GM19324 (cell line): ENCODE data around the gene RCBTB2.

Experiments
- ATAC-seq: cut with Tn5 transposase; IDR thresholded peaks from one replicate; pipeline ENCODE4 v1.9.1; 2021; ENCODE audit warnings: mild to moderate bottlenecking, moderate library complexity; ENCODE audit not compliant: unreplicated experiment, low FRiP score

RCBTB2 gene

DNA sequence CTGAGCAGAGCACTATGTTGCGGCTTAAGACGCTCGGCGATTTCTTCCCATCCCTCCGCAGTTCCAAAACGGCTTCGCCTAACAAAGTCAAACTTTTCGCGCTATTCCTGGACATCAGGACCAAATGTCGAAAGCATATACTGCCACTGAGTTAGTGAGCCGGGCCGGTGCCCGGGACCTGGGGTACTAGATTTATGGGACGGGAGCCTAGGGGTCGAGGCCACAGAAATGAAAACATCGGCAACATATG, 699 bp downstream of the RCBTB2 start:
- ATAC-seq, result no peak

DNA sequence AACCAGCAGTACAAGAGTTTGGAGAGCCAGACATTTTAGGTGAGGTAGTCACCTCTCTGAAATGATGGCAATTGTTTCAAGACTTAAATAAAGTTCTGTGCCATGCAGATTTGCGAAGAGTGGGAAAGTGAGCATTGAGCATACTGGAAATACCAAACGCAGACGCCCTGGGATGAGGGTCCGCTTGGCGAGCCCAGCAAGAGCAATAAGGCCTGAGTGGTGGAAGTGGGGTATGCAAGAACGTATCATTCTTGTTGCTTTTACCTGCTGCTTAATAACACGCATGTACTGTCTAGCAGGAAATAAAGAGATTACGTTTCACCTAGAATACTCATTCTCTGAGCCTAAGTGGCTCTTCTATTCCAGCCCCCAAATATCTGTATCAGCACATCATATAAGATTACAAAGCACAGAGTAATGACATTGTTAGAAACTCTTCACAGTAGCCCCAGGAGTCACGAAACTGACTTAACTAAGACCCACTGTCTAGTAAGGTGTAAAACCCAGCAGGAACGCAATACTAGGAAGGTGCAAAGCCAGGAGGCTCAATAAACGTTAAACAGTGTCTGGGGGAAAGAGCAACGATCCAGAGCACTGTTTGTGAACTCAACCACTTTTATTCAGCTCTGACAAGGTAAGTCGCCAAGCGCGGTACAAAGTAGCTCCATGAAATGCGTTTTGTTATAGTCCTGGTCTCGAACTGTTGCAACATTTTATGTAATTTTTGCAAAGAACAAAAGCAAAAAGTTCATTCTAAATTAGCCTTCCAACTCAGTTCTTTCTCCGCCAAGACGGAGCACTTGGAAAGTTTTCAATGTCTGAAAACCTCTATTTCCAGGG, 1.2 kb downstream of the RCBTB2 start:
- ATAC-seq, result no peak

DNA sequence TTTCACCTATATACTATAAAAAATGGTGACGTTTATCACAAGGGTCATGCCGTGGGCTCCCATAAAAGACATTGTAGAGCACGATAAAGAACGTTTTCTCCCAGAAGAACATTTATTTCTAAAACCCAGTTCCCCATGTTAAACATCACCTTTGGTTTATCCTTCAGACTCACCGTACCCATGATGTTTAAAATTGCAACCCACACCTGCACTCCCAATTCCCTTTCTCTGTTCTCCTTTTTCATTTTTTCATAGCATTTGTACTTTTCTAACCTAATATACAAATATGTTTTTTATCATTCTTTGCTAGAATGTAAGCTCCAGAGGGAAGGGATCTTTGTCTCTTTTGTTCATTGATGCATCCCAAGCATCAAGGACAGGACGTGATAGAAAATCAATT, 2.0 kb downstream of the RCBTB2 start:
- no peak for ATAC-seq

DNA sequence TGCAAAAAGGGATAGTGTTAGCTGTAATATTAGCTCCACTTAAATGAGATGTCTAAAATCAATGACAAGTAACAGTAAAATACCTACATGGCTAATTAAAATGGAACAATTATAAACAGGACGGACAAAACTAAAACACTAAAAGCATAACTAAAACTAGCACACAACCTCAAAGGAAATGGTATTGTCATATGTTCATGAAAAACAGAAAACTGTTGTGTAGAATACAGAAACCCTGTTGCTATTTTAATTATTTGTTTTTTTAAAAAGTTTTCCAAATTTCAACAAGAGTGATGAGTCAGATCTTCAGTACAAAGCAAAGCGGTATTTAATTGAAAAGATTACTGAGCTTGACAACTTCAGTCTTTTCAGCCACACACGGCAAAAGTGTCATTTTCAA, 4.2 kb downstream of the RCBTB2 start:
- no peak for ATAC-seq

DNA sequence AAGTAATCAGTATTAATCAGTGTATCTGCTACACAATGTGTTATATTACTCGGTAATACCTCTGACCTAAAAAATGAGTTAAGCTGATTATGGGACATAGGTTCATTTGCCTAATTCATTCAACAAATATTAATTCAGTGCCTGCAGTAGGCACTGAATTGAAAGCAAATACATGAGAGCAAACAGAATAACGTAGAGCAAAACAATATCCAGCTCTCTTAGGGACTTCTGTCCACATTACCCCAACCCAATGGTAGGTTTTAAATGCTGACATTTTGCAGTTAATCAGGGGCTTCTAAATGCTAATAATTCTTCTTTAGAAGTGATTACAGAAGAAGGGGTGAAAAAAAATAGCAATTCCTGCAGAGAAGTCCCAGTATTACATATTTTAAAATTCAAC, 4.9 kb downstream of the RCBTB2 start:
- no peak for ATAC-seq

DNA sequence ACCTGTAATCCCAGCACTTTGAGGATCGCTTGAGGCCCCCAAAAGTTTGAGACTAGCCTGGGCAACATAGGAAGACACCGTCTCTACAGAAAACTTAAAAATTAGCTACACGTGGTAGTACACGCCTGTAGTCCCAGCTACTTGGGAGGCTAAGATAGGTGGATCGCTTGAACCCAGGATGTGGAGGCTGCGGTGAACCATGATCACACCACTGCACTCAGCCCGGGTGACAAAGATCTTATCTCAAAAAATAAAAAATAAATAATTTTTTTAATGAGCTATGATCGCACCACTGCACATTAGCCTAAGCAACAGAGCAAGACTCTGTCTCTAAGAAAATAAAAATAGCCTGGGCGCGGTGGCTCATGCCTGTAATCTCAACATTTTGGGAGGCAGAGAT, 6.6 kb downstream of the RCBTB2 start:
- no peak for ATAC-seq

DNA sequence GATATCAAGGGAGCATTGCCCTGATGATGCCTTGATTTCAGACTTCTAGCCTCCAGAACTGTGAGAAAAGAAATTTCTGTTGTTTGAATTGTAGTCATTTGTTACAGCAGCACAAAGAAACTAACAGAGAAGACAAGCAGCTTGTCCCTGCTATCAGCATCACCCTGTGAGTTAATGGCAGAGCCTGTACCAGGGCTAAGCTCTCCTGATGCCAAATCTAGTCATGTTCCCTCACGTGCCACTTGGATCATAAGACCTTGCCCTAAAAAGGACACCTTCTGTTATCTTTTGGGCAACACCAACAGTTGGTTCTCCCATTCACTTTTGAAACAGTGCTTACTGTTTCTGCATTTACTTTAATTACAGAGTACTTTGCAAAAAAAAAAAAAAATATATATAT, 14.8 kb downstream of the RCBTB2 start:
- no peak for ATAC-seq

DNA sequence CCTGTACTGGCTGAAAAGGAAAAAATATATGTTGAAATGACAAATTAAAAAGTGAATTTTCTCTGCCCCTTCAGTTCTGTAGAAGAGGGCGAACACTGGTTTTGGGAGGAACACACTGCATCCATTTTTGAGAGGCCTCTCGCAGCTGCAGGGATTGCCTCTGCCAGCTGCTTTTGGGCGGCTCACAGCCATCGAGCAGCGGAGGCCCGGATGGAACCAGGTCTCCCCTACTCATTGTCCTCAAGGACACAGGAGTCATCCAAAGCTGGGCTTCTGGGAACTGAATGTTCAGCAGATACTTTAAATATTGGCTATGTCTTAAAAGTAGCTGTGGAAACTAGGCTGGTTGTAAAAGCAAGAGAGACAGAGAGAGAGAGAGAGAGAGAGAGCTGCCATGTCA, 17.1 kb downstream of the RCBTB2 start:
- ATAC-seq, result no peak

DNA sequence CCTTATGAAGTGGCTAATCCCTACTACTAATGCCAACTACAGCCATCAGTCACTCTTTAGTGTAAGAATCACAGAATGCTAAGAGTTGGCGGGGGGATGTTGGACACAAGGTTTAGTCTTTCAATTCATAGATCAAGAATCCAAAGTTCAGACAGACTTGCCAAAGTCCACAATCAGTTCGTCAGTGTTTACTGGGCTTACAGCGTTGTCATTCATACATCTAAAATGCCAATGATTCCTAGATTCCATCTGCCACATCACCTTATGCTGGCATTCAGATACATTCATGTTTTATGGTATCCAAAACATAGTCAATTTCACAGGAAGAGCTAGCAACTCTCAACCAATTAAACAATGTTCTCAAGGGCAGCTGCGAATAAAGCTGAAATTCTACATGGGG, 18.1 kb downstream of the RCBTB2 start:
- ATAC-seq, result no peak

DNA sequence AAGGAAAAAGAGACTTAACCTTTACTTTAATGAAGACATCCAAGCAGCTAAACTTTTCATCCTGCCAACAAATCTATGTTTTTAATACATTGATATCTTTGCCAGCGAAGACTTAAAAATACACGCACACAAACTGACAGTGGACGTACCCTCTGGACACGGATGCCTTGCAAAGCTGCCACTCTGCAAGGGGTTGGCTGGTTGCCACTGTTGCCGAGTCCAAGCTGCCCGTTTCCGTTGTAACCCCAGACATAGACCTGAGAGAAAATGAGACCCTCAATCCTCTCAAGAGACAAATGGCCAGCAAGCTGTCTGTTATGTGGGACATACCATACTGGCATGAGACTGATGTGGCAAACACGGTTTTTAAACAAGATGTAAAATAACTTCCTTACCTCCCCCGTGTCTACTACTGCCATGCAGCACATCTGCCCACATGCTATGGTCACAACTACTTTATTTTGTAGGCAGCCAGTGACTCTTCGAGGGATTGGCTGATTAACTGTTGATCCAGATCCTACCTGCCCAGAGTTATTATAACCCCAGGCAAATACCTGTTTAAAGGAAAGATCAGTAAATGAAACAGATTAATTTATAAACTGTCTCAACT, 21.2 kb downstream of the RCBTB2 start:
- ATAC-seq, result no peak

DNA sequence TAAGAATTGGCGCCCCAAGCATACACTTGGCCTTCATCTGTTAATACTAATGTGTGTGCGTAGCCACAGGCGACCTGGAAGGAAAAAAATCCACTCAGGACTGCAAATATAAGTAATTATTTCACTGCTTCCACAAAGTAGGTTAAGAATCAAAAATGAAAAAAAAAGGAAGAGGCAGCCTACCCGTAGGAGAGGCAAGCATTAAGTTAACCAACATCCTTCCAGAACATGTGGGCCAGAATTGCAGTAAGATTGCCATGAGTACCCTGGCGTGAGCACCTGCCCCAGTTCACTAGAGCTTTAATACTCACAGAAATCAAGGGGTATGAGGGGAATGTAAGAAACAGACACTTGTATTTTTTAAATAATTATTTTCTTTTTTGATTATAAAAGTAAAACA, 22.2 kb downstream of the RCBTB2 start:
- no peak for ATAC-seq

DNA sequence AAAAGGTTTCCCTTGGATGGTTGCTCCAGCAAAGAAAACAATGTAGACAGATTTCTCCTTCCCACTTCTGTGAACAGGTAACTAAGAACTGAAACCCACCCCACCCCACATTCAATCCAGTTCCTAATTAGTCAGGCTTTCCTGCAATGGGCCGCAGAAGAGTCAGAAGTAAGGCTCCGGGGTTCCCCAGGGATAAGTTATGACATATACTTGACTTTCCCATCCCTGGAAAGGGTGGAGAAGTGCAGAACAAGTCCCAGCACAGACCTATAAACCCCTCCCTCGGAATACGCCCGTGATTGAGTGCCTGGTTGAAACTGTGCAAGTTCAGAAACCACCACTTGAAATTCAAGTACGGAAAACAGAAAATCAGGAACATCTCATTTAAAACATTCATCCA, 24.9 kb downstream of the RCBTB2 start:
- ATAC-seq, result no peak

DNA sequence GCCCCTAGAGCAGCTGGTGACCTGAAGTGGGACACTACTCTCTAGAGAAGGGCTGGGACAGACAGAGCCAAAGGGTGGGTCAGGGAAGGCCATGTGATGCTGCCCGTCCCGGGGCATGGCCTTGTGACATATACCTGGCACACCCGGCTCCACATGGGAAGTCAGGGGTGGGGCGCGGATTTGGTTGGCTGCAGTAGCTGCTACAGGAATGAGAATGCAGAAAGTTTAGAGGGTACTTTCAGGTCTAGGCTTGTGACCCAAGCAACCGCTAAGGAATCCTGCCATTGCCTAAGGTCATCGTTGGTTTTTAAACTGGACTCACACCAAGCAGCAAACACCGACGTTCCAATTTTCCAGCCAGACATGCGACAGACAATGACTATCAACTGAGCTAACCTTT, 25.9 kb downstream of the RCBTB2 start:
- ATAC-seq, result no peak

DNA sequence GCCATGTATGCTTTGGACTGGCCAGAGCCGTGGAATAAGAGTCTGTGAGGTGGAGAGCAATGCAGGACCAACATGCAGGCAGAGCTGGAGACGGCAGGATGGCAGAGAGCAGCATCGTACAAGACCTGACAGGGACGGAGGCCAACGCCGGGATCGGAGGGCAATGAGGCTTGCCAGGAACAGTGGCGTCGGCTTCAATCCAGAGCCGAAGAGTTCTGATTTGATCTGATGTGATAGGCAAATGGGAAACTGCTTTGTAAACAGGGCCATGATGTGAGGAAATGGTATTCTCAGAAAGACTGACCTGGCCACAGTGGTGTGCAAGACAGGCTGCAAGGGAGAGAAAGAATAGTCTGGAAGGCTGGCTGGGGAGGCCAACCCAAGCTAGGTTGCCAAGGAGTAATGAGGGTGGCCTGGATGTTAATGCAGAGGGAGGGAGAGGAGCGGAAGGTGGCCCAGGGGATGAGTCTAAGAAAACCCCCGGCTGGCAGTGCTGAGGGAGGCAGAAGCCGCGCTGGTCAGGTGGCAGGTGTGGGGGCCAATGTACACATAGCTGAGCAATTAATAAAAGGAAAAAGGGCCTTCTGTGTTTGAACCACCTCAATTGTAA, 26.7 kb downstream of the RCBTB2 start:
- no peak for ATAC-seq

DNA sequence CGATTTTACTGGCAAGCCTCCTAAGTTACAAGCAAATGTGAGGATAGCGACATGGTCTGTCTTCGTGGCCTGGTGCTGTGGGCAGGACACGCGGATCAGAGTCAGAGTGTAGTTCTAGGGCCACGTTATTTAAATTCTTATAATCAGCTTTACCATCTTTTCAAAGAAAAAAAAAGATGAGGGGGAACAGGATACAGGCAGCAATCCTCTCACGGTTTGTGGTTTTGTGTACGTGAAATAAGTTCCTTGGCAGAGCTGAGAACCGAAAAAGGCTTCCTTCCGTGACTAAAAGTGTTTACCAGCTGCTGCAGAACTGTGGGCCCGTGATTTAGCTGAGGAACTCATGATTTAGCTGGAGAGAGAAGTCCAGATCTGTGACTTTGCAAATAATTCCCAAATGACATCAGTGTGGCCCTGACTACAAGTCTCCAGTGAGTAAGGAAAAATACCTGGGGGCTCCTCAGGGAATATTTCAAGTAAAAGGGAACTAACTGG, 27.2 kb downstream of the RCBTB2 start:
- peak; percentile 55 for ATAC-seq

DNA sequence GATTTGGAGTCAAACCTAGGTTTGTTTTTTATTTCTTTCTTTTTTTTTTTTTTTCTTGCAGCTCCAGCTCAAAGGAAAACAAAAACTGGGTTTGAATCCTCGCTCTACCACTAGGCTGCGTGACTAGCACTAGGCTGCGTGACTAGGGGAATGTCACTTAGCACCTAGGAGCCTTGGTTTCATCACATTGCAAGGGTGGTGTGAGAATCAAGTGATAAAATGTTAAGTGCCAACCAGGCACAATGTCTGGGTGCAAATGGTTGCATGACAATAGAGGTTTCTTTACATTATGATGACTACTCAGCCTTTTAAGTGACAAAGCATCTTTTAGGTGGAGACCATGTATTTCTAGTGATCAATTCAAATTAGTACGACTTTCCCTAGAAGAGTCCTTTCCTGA, 27.9 kb downstream of the RCBTB2 start:
- ATAC-seq, result no peak

DNA sequence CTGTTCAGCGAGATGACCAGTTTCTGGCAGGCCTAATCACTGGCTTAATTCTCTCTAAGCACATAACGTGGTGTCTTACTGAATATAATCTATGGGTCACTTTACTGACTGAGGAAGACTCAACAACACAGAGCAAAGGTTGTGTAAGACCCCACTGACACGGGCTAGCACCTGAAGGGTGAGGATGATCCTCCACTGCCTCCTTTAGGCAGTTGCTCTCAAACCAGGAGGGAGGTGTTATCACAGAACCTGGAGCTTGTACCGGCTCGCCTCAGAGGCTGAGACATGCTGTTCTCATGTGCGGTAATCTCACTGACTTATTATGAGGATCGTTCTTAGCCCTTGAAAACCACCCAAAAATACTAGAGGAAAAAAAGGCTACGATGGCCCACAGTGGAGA, 28.3 kb downstream of the RCBTB2 start:
- no peak for ATAC-seq

DNA sequence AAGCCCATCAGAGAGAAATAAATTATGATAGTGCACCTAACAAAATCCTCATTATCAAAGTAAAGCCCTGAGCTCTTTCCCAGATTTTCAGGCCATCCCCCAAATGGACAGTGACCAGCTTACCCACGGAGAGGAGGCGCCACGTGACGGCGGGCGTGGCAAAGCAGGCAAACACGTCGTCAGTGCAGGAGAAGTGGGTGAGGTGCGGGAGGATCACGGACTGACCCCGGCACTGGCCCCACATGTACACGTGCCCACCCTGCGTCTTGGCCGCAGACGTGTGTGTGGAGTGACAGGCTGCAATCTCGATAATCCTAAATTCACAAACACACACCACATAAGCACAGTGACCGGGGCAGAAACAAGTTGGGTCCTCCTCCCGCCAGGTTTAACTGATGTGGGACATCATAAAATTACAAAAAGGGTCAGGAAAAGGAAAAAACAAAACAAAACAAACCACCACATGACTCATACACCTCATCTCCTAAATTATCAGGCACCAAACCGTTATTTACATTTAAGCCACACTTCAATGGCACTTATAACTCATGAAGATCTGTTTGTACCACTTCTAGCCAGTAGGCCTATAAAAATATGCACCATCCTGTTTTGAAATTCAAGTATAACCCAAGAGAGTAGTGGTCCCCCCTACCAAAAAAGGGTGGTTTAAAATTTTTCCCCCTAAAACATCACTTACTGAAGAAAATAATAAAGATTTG, 30.1 kb downstream of the RCBTB2 start:
- ATAC-seq, result no peak

DNA sequence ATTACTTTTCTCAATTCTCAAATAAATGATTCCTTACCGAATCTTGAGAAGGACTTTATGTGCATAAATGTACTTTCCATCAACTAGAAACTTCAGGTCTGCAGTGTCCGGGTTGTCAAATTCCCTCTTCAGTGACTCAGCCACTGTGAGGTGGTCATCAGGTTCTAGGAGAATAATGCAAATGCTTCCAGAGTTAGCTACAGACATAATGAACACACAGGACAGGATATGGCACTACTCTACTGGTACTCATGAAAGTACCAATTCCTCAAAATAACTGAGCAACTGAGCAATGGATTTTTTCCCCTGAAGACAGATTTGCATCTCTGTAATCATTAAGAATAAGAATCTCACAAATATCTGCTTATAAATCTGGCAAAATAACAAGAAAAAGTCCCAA, 31.2 kb downstream of the RCBTB2 start:
- no peak for ATAC-seq

DNA sequence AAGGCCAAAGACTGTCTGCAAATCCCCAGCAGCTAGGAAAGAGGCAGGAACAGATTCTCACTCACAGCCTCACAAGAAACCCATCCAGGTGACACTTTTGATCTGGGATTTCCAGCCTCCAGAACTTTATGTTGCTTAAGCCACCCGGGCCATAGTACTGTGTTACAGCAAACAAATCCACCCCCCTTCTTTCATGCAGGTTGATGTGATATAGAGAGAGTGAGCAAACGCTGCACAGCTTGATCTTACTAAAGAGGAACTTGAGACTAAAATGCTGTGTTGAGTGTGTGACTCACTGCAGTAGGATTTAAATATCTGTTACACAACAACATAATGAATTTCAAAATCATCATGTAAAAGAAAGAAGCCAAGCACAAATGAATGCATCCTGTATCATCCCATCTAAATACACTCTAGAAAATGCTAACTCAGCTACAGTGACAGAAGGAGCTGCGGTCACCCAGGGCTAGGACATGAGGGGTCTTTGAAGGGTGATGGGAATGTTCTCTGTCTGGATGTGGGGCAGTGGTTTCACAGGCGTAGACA, 32.2 kb downstream of the RCBTB2 start:
- ATAC-seq, result no peak

DNA sequence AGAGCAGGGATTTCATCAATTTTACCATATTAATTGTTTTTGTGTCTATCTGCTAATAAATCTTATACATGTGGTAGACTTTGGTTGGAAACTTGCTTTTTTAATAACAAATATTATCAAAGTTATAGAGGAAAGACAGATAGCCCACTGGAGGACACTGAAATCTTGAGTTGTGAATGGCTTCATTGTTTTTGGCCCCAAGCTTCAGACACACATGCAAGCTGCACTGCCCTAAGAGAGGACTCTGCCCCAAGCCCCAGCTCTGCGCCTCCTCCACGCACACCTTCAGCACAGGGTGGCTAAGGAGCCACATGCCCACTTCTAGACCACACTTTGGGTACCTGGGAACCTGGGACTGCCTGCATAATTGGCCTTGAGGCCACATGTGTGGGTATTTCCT, 35.2 kb downstream of the RCBTB2 start:
- no peak for ATAC-seq
